GM19193 (cell line): ENCODE measurements around the gene CP.

ENCODE experiments used
- POLR2A ChIP-seq: IDR thresholded peaks from 4 replicates; pipeline ENCODE4 v1.6.1; 2011; ENCODE audit not compliant: insufficient read depth, insufficient read length; ENCODE audit errors: extremely low read depth

CP gene

DNA sequence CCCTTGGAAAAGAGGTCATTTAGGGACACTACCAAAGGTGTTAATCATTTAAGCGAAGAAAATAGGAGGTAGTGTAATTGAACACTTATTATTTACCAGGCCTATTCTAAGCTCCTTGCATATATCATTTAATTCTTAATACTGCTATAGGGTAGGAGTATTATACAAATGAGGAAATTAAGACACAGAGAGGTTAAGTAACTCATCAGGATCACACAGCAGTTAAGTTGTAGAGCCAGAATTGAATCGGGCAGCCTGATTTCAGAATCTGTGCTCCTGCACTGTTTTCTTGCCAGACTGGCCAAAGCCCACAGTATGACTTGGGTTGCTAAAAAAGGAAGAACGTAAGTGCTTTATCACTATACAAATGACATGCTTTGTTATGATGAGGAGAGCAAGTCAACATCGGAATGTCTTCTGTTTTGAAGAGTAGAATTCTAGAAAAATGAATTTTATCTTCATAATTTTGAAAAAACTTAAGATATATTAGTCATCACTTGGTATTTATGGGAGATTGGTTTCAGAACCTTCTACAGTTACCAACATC lies 60.8 kb downstream of the CP start:
- TF ChIP-seq POLR2A = no peak

DNA sequence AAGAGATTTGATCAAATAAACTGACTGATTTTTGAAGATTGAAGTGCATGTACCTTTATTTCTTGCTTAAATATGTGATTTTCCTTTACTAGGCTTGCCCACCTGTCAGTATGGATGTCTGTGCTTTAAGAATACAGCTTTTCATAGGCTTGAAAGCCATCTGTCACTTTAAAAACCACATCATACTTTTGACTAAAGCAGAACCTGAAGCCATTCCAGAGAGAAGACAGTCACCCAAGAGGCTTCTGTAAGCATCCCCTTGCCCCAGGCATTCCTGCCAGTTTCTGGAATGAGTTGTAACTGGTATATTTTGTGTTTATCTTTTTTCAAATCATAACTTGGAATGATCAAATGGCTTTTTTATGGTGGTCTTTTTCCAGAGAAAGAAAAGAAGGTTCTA lies 68.2 kb downstream of the CP start:
- no peak for TF ChIP-seq POLR2A

DNA sequence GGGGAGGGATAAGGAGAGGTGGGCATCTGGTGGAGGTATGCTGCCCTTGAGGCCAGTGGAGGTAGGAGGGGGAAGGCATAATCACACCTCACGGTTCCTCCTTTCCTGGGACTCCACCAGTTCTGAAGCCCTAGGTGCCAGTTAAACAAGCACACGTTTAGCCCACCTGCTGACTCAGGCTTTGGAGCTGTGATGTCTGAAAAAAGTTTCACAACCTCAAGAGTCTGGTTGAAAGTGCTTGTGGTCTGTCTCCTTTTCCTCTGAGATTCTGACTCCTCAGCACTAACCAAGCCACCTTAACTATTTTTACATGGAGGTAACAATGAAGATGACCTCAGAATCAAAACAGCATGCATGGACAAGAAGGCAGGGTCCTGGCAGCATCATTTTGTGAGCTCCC lies 69.2 kb downstream of the CP start:
- no peak for TF ChIP-seq POLR2A

DNA sequence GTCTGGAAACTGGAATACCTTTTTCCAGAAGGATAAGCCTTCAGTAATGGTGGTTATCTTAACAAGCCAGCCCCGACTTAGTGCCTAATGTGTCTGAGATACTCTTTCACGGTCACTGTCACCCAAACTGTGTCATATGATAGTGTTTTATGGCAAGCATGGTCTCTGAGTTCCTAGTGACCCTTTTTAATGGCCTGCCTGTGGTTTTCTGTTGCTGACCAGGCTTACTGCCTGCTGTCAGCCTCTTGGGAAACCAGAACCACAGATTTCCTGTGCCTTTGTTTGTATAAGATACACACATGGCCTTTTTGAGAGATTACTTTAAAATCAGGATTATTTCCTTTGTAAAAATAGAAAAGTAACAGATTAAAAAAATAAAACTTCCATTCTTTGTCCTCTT lies 69.8 kb downstream of the CP start:
- no peak for TF ChIP-seq POLR2A

DNA sequence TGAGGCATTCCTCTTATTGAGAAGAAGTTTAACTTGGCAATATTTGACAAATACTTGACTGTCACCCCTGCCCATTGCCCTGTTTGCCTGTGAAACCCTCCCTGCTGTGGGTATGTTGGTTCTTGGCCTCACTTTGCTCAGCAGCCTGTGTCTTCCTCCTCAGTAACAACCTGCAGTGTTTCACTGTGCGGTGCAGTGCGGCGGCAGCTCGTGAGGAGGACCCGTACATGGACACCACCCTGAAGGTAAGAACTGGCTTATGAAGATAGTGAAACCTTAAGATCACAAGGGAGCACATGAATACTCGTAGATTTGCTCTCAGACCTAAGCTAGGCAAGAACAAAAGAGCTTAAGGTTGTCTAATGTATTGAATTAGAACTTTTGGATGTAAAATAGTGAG lies 71.2 kb downstream of the CP start:
- TF ChIP-seq POLR2A = no peak

DNA sequence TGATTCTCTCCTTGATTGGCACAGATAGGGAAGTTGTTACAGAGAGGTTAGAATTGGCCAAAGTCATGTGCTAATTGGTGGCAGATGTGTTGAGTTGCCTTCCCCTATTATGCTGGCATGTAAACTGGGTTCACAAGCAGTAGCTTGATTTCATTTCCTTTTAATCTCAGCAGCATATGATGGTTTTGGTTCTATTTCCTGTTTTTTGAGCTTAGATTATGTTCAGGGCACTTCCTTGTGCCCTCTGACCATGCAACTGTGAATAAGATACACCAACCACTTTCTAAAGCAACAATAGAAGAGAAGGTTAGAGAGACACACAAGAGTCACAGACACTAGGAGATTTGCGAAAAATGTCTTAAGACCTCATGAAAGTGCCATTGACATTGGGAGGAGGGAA lies 75.7 kb downstream of the CP start:
- TF ChIP-seq POLR2A = no peak

DNA sequence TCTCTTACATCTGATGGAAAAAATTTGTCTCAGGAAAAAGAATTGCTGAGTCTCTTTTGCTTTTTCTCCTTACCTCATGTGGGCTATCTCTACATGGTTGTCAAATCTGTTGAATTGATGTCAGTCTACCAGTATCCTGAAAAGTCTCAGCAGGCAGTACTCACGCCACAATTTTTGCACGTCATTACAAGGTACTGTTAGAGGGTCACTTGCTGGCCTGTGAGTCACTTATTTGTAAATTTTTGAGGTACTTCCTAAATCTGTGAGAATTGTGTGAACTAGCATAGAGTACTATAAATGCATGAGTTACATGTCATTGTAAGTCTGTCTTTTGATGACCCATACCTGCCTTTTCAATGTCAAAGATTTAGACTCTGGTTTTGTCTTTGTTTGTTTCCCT lies 76.3 kb downstream of the CP start:
- TF ChIP-seq POLR2A = no peak

DNA sequence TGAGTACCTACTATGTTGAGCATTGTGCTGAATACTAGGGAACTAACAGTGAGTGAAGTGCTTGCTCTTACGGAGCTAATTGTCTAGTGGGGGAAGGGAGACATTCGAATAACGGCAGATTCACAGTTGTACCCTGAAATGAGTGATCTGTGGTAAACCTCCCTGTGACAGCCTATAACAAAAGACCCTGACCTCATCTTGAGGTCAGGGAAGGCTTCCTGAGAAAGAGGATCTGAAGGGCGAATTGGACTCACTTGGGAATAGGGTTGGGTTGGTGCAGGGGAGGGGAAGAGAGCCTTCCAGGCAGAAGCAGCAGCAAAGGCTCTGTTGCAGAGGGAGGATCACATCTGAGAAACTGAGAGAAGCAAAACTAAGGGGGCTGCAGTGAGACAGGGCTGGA lies 78.9 kb downstream of the CP start:
- TF ChIP-seq POLR2A = no peak

DNA sequence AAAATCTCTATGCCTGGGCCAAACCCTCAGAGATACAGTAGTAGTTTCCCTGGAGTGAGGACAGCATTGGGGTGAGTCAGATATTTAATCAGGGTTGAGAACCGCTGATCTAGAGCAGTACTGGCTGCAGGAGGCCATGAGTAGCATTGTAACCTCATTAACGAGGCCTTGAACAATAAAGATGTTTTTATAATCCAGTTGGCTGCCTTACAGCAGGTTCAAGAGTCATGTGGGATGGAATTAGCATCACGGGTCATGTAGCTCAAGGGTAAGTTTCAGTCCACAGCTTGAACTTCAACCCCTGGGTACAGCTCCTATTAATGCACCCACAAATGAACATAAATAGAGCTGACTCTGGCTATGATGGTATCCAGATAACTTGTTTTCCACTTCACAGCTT lies 87.1 kb downstream of the CP start:
- no peak for TF ChIP-seq POLR2A

DNA sequence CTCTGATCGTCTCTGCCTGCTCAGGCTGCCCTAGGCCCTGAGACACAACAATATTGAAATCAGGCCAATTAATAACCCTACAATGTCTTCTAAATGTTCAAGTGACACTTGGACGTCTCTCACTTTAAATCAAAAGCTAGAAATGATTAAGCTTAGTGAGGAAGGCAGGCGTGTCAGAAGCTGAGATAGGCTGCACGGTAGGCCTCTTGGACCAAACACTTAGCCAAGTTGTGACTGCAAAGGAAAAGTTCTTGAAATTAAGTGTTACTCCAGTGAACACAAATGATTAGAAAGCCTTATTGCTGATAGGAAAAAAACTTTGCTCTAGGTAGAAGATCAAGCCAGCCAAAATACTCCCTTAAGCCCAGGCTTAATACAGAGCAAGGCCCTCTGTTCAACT lies 90.0 kb downstream of the CP start:
- no peak for TF ChIP-seq POLR2A

DNA sequence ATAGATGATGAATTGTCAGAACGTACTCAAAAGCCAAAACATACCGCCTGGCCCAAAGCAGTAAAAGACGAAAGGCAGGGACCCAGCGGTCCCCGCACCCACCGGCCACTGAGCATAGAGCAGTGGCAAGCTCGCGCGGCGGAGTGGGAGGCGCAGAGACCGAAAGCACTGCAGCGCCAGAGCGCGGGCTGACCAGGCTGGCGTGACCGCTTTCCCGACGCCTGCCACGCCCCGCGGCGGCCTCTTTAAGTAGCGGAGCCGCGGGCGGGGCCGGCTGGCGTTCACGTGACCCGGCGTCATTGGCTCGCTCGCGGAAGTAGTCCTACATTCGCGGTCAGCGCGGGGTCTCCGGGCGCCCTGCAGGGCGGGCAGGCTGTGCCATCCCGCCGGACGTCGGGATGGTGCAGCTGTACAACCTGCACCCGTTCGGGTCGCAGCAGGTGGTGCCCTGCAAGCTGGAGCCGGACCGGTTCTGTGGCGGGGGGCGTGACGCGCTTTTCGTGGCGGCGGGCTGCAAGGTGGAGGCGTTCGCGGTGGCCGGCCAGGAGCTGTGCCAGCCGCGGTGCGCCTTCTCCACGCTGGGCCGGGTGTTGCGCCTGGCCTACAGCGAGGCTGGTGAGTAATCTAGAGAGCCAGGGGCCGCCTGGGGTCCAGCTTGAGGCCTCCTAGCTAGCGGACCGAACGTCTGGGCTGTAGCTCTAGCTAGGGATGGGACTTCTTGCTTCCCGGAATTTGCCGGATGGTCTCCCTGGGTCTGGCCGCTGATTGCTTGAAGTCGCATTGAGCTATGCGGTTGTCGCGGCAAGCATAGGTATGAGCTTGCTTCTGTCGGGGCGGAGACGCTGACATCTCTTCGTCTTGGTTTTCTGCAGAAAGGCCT lies 92.1 kb downstream of the CP start, which contains the start of gene HPS3:
TSS of gene HPS3 (plus strand) at position 313 of the 880 bp plus-strand sequence. CDS start at position 399, 86 bp downstream.
- peak; percentile 89 for TF ChIP-seq POLR2A

DNA sequence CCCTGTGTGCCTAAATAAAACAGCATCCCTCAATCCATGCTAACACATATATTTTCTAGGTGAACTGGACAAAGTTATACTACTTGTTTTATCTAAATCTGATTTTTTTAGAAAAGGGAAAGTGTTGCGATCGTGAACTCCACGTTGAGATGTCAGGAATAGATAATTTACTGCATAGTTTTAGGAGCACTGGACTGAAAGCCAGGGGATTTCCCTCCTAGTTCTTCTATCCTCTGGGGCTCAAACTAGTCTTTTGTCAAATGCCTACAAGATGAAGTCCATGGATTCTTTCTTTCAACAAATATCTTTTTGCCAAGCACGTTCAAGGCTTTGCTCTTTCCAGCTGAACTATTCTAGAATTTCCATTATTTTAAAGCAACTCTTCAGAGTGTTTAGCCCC lies 92.8 kb downstream of the CP start:
- no peak for TF ChIP-seq POLR2A

DNA sequence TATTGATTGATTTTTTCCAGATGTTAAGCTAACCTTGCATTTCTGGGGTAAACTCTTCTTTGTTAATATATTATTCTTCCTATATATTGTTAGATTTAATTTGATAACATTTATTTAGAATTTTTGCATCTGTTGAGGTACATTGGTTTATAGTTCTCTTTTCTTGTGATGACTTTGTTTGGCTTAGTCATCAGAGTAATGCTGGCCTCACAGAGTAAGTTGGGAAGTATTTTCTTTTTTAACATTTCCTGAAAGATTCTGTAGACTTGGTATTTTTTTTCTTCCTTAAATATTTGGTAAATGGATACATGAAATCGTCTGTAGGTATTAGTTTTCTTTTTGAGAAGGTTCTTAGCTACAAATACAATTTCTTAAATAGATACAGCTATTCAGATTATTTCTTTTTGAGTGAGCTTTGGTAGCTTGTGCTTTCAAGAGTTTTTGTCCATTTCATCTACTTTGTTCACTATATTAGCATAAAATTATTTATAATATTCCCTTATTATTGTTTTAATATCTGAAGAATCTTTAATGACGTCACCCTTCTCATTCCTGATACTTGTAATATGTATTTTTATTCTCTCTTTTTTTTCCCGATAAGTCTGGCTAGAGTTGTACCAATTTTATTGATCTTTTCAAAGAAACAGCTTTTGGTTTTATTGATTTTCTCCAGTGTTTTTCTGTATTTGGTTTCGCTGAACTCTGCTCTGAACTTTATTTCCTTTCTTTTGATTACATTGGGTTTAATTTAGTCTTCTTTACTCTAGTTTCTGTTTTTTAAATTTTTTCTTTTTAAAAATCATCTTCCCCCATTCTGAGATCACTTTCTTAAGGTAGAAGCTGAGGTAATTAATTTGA lies 98.7 kb downstream of the CP start:
- no peak for TF ChIP-seq POLR2A
